ENCODE measurements around the gene ABLIM2. TPM values are rescaled to one million over a fixed set of nuclear protein-coding genes. Genes with fewer than 3 reads are reported as not detected.

ABLIM2 gene
- total and polyA plus RNA-seq, 2 of the 4 experiments (the other 2 are of a cell fraction), result under 0.01 to 0.10 TPM

DNA sequence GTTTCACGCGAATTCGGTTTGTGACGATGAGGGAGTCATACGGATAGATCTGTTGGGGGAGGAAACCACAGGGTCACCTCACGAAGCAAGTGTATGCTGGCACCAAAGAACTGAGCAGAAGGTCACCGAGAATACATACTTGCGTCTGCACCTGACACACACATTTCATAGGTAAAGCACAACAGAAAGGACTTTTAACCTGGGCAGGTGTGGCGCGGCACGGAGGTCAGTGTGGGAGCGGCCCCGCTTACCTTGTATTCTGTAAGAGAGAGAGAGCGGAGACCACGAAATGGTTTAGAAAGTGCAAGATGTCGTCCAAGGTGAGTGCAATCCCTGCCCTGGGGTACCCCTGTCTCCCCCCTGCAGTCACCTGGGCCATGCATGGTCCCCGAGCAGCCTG, 175.3 kb downstream of the ABLIM2 start:
- Histone ChIP-seq H4K8ac (ENCODE audit: low read depth in 2 of 2, low read length in 2 of 2) (no peak overlapping the region), H3K27me3 (ENCODE audit: control insufficient read depth, insufficient read depth, low read length) (no peaks in the 10 kb centered on the region), H3K27ac (ENCODE audit: insufficient read depth, low read length) (no peak overlapping the region), H2BK15ac (ENCODE audit: low read depth, low read length) (no peak overlapping the region), H4K5ac (ENCODE audit: low read depth, low read length) (no peak overlapping the region), H3K4me2 (ENCODE audit: low read depth, low read length) (no peak overlapping the region), H3K9ac (ENCODE audit: low read depth, low read length) (no peak overlapping the region), H2BK20ac (ENCODE audit: low read depth, low read length) (no peak overlapping the region), H3K79me1 (ENCODE audit: low read depth in 1 of 2, low read length in 2 of 2) (peaks cover 3 to 14% of the 10 kb centered on the region in 2 experiments; a peak in 1 of 4 replicates), H4K91ac (ENCODE audit: insufficient read depth, low read depth, low read length) (no peak overlapping the region), H3K36me3 (ENCODE audit: control insufficient read depth, insufficient read depth, low read length) (no peaks in the 10 kb centered on the region), H3K9me1 (ENCODE audit: insufficient read depth, low read length) (peaks cover 8% of the 10 kb centered on the region), H3K56ac (ENCODE audit: extremely low read depth, insufficient read depth, low read length) (no peak overlapping the region), H3K4me3 (ENCODE audit: insufficient read depth, low read depth, low read length) (no peak overlapping the region), H3K9me3 (ENCODE audit: control insufficient read depth, insufficient read depth, low read length) (no peaks in the 10 kb centered on the region), H3K4ac (ENCODE audit: low read depth, low read length) (no peak overlapping the region), H3K14ac (replicated peaks; ENCODE audit: low read depth, low read length) (no peak overlapping the region), H3K4me1 (ENCODE audit: control insufficient read depth, insufficient read depth, low read length) (peaks cover 28% of the 10 kb centered on the region), H3K23ac (ENCODE audit: low read depth, low read length) (no peak overlapping the region), H3K18ac (ENCODE audit: low read depth, low read length) (no peak overlapping the region), H4K20me1 (ENCODE audit: insufficient read depth, low read length) (no peaks in the 10 kb centered on the region), H2AK5ac (ENCODE audit: low read depth, low read length) (no peak overlapping the region), H2BK120ac (ENCODE audit: low read depth, low read length) (no peak overlapping the region), H2AK9ac (replicated peaks; ENCODE audit: low read depth, low read length, poor library complexity) (no peak overlapping the region), H2BK5ac (ENCODE audit: low read depth, low read length, poor library complexity, severe bottlenecking) (no peak overlapping the region), H2AFZ (replicated peaks; ENCODE audit: low read length, poor library complexity) (no peak overlapping the region)
- WGBS, 2 experiments (ENCODE audit: extremely low coverage in 2 of 2, insufficient read length in 1 of 2), result 93% methylated on average over 5 of the region's 17 CpGs; no CpG with 5 or more reads in 1 of the 2 experiments
- TF ChIP-seq MAFK (IDR thresholded peaks at IDR 0.05; ENCODE audit: low read depth, low read length) (no peak), CHD1 (IDR thresholded peaks at IDR 0.05; ENCODE audit: low read depth, low read length) (no peak), MXI1 (IDR thresholded peaks at IDR 0.05; ENCODE audit: borderline replicate concordance, low read depth, low read length) (no peak), RCOR1 (IDR thresholded peaks at IDR 0.05; ENCODE audit: insufficient replicate concordance, low read length) (no peak), RFX5 (IDR thresholded peaks at IDR 0.05; ENCODE audit: low read depth, low read length) (no peak), FOS (IDR thresholded peaks at IDR 0.05; ENCODE audit: low read depth, low read length) (no peak), POLR2A (IDR thresholded peaks at IDR 0.05; ENCODE audit: low read depth, low read length) (no peak), MAZ (IDR thresholded peaks at IDR 0.05; ENCODE audit: borderline replicate concordance, low read depth, low read length) (no peak), BHLHE40 (IDR thresholded peaks at IDR 0.05; ENCODE audit: low read depth, low read length) (no peak), CEBPB (IDR thresholded peaks at IDR 0.05; ENCODE audit: low read depth, low read length) (no peak), SMC3 (IDR thresholded peaks at IDR 0.05; ENCODE audit: low read depth, low read length) (no peak), NFE2L2 (IDR thresholded peaks at IDR 0.05; ENCODE audit: low read depth, low read length) (no peak), RAD21 (IDR thresholded peaks at IDR 0.05; ENCODE audit: low read length) (no peak)
- TF ChIP-seq, protein P1, sequence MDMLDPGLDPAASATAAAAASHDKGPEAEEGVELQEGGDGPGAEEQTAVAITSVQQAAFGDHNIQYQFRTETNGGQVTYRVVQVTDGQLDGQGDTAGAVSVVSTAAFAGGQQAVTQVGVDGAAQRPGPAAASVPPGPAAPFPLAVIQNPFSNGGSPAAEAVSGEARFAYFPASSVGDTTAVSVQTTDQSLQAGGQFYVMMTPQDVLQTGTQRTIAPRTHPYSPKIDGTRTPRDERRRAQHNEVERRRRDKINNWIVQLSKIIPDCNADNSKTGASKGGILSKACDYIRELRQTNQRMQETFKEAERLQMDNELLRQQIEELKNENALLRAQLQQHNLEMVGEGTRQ (IDR thresholded peaks at IDR 0.05; ENCODE audit: low read depth, low read length), result no peak
- TF ChIP-seq, protein P2, sequence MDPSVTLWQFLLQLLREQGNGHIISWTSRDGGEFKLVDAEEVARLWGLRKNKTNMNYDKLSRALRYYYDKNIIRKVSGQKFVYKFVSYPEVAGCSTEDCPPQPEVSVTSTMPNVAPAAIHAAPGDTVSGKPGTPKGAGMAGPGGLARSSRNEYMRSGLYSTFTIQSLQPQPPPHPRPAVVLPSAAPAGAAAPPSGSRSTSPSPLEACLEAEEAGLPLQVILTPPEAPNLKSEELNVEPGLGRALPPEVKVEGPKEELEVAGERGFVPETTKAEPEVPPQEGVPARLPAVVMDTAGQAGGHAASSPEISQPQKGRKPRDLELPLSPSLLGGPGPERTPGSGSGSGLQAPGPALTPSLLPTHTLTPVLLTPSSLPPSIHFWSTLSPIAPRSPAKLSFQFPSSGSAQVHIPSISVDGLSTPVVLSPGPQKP (IDR thresholded peaks at IDR 0.05; ENCODE audit: borderline replicate concordance, low read depth, low read length), result no peak
- TF ChIP-seq, protein P3, sequence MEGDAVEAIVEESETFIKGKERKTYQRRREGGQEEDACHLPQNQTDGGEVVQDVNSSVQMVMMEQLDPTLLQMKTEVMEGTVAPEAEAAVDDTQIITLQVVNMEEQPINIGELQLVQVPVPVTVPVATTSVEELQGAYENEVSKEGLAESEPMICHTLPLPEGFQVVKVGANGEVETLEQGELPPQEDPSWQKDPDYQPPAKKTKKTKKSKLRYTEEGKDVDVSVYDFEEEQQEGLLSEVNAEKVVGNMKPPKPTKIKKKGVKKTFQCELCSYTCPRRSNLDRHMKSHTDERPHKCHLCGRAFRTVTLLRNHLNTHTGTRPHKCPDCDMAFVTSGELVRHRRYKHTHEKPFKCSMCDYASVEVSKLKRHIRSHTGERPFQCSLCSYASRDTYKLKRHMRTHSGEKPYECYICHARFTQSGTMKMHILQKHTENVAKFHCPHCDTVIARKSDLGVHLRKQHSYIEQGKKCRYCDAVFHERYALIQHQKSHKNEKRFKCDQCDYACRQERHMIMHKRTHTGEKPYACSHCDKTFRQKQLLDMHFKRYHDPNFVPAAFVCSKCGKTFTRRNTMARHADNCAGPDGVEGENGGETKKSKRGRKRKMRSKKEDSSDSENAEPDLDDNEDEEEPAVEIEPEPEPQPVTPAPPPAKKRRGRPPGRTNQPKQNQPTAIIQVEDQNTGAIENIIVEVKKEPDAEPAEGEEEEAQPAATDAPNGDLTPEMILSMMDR (conservative IDR thresholded peaks at IDR 0.05; ENCODE audit: low read depth, low read length), result no peak
- in situ Hi-C loops (cut with MboI; ENCODE audit: low sequenced_read_pairs), result loop anchor here (10.0 kb wide), 1 partner anchor 218 kb away; no protein-coding TSS in a partner anchor
- CTCF ChIA-PET, result interaction anchor here (0.6 kb wide), 1 partner anchor 152 kb away, joined by 4 read pairs; no protein-coding TSS in a partner anchor
- intact Hi-C loops (cut with micrococcal nuclease), result loop anchor here (10.0 kb wide), 1 partner anchor 788 kb away; the partner anchor contains the start of gene SORCS2
- no peak for ATAC-seq (ENCODE audit: low read depth)
- BruUV-seq (replicated peaks), result no TSS peak
- dilution Hi-C loops (cut with HindIII; ENCODE audit: low sequenced_read_pairs, unreplicated experiment), result no loop called here
- POLR2A ChIA-PET (ENCODE audit: unreplicated experiment), result no interaction called here
- DNase-seq, result no peak
